ENCODE measurements around the gene KLHL17. TPM values are rescaled to one million over a fixed set of nuclear protein-coding genes. Genes with fewer than 3 reads are reported as not detected.

KLHL17 gene
- total and polyA plus RNA-seq, 4 donors, result 0.98 to 5.4 (median 2.1) TPM

DNA sequence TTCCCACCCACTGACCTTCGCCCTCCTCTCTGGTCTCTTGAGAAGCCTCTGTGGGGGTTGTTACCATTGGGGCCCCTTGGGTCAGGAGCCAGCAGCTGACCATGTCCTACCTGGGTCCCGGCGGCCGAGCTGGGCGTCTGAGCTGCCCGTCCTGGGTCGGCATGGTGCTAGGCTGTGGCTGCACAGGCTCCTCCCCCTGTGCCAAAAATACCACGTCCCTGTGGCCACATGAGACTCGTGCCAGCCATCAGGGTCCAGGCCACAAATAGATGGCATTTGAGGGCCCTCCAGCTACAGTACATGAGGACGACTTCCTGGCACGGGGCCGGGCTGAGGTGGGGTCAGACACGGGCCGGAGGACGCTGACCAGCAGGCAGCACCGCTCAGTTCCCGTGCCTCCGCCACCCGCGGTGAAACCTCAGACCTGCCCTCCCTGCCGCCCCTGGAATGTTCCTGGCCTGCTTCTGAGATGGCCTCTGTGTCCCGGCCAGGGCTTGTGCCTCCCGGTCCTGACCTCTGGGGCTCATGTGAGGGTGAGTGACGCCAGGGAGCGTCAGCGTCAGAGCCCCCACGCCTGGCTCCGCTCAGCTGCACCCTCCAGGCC lies 21.7 kb downstream of the KLHL17 start, which contains the start of gene PERM1:
Gene PERM1, minus strand, starts transcription at position 139 of the 604 bp plus-strand sequence. CDS start 1,064 bp downstream, outside the sequence.
- H3K27me3 ChIP-seq (ENCODE audit: control insufficient read depth in 4 of 4, insufficient read depth in 4 of 4, low read length in 3 of 4), result peaks cover 0 to 6% (median 2%) of the 10 kb centered on the region in 4 donors
- 51% methylated on average over 28 of the region's 28 CpGs for WGBS
- DNase-seq (ENCODE audit: low spot score), result no peak

DNA sequence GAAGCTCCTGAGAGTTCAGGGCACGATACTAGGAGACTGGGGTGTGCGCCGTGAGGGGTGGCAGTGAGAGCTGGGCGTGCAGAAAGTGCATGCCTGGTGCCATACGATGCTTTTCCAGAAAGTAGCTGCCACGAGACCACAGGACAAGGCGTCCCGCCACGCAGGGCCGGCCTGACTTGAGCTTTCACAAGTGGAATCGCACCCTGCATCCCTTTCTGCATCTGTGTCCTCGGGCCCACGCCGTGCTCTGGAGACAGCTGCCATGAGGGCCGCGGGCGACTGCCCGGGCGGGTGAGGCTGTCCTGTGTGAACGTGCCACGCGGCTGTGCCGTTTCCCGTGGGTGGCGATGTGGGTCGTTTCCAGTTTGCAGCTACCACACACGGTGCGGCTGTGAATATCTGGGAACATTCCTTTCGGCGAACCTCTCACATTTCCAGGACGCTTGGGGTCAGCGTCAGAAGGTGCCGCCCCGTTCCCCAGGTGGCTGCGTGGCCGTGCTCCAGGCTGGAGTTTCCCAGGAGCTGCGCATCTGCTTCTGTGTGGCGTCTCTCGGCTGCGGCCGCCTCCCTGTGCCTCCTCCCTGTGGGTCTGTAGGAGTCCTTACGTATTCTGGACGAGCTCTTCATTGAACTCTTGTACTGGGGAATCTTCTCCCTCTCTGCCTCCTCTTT lies 22.5 kb downstream of the KLHL17 start:
- DNase-seq (ENCODE audit: low spot score), result no peak
- TF ChIP-seq, protein P1, sequence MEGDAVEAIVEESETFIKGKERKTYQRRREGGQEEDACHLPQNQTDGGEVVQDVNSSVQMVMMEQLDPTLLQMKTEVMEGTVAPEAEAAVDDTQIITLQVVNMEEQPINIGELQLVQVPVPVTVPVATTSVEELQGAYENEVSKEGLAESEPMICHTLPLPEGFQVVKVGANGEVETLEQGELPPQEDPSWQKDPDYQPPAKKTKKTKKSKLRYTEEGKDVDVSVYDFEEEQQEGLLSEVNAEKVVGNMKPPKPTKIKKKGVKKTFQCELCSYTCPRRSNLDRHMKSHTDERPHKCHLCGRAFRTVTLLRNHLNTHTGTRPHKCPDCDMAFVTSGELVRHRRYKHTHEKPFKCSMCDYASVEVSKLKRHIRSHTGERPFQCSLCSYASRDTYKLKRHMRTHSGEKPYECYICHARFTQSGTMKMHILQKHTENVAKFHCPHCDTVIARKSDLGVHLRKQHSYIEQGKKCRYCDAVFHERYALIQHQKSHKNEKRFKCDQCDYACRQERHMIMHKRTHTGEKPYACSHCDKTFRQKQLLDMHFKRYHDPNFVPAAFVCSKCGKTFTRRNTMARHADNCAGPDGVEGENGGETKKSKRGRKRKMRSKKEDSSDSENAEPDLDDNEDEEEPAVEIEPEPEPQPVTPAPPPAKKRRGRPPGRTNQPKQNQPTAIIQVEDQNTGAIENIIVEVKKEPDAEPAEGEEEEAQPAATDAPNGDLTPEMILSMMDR (IDR thresholded peaks at IDR 0.05; ENCODE audit: low read depth, low read length, missing input control), result no peak
- no peak for TF ChIP-seq JUND (IDR thresholded peaks at IDR 0.05)
- no peak for TF ChIP-seq SP1 (IDR thresholded peaks at IDR 0.05)
- no peak for TF ChIP-seq RAD21 (IDR thresholded peaks at IDR 0.05)
- no peak for TF ChIP-seq NR2F2 (IDR thresholded peaks at IDR 0.05)
- TF ChIP-seq GABPA (IDR thresholded peaks at IDR 0.05 in 1 of 2, conservative IDR thresholded peaks at IDR 0.05 in 1 of 2), result no peak
- no peak for TF ChIP-seq YY1 (IDR thresholded peaks at IDR 0.05)
- no peak for TF ChIP-seq HNF4A (conservative IDR thresholded peaks at IDR 0.05)
- no peak for TF ChIP-seq HNF4G (IDR thresholded peaks at IDR 0.05)
- TF ChIP-seq, protein P2, sequence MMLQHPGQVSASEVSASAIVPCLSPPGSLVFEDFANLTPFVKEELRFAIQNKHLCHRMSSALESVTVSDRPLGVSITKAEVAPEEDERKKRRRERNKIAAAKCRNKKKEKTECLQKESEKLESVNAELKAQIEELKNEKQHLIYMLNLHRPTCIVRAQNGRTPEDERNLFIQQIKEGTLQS (IDR thresholded peaks at IDR 0.05), result no peak
- TF ChIP-seq, protein P3, sequence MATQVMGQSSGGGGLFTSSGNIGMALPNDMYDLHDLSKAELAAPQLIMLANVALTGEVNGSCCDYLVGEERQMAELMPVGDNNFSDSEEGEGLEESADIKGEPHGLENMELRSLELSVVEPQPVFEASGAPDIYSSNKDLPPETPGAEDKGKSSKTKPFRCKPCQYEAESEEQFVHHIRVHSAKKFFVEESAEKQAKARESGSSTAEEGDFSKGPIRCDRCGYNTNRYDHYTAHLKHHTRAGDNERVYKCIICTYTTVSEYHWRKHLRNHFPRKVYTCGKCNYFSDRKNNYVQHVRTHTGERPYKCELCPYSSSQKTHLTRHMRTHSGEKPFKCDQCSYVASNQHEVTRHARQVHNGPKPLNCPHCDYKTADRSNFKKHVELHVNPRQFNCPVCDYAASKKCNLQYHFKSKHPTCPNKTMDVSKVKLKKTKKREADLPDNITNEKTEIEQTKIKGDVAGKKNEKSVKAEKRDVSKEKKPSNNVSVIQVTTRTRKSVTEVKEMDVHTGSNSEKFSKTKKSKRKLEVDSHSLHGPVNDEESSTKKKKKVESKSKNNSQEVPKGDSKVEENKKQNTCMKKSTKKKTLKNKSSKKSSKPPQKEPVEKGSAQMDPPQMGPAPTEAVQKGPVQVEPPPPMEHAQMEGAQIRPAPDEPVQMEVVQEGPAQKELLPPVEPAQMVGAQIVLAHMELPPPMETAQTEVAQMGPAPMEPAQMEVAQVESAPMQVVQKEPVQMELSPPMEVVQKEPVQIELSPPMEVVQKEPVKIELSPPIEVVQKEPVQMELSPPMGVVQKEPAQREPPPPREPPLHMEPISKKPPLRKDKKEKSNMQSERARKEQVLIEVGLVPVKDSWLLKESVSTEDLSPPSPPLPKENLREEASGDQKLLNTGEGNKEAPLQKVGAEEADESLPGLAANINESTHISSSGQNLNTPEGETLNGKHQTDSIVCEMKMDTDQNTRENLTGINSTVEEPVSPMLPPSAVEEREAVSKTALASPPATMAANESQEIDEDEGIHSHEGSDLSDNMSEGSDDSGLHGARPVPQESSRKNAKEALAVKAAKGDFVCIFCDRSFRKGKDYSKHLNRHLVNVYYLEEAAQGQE (IDR thresholded peaks at IDR 0.05), result no peak
- TF ChIP-seq TAF1 (conservative IDR thresholded peaks at IDR 0.05), result no peak
- TF ChIP-seq FOXA1 (IDR thresholded peaks at IDR 0.05), result no peak
- TF ChIP-seq, protein P4, sequence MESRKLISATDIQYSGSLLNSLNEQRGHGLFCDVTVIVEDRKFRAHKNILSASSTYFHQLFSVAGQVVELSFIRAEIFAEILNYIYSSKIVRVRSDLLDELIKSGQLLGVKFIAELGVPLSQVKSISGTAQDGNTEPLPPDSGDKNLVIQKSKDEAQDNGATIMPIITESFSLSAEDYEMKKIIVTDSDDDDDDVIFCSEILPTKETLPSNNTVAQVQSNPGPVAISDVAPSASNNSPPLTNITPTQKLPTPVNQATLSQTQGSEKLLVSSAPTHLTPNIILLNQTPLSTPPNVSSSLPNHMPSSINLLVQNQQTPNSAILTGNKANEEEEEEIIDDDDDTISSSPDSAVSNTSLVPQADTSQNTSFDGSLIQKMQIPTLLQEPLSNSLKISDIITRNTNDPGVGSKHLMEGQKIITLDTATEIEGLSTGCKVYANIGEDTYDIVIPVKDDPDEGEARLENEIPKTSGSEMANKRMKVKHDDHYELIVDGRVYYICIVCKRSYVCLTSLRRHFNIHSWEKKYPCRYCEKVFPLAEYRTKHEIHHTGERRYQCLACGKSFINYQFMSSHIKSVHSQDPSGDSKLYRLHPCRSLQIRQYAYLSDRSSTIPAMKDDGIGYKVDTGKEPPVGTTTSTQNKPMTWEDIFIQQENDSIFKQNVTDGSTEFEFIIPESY (IDR thresholded peaks at IDR 0.05), result no peak
- TF ChIP-seq RXRA (IDR thresholded peaks at IDR 0.05), result no peak
- TF ChIP-seq EGR1 (IDR thresholded peaks at IDR 0.05; ENCODE audit: low read depth in 2 of 2), result no peak

More for the DNA sequence above, 21.7 kb downstream of the KLHL17 start, which contains the start of gene PERM1:
- TF ChIP-seq TAF1 (conservative IDR thresholded peaks at IDR 0.05) (no peak), FOXA1 (IDR thresholded peaks at IDR 0.05) (no peak), JUND (IDR thresholded peaks at IDR 0.05) (no peak), RXRA (IDR thresholded peaks at IDR 0.05) (no peak), NR2F2 (IDR thresholded peaks at IDR 0.05) (no peak), FOXA2 (IDR thresholded peaks at IDR 0.05) (no peak), HNF4G (IDR thresholded peaks at IDR 0.05) (no peak), HNF4A (conservative IDR thresholded peaks at IDR 0.05) (no peak), YY1 (IDR thresholded peaks at IDR 0.05) (no peak)
- TF ChIP-seq, protein P1 (IDR thresholded peaks at IDR 0.05; ENCODE audit: low read depth, low read length, missing input control), result no peak
- TF ChIP-seq, protein P2 (IDR thresholded peaks at IDR 0.05), result no peak
- H3K27ac ChIP-seq (ENCODE audit: low read depth in 1 of 2, low read length in 2 of 2), result no peak within 1 kb of the TSS
- no peaks in the 10 kb centered on the region for H3K9me3 ChIP-seq (ENCODE audit: control insufficient read depth in 4 of 4, low read length in 3 of 4)
- no peak within 1 kb of the TSS for H3K4me3 ChIP-seq (ENCODE audit: low read depth in 1 of 3, low read length in 3 of 3)
- H3K9ac ChIP-seq (ENCODE audit: low read depth in 1 of 2, low read length in 2 of 2), result no peak within 1 kb of the TSS
- peaks cover 0 to 2% (median 0%) of the 10 kb centered on the region in 4 donors for H3K4me1 ChIP-seq (ENCODE audit: control insufficient read depth in 4 of 4, insufficient read depth in 4 of 4, low read length in 3 of 4)
- H3K36me3 ChIP-seq (ENCODE audit: control insufficient read depth in 4 of 4, insufficient read depth in 3 of 4, low read depth in 1 of 4, low read length in 3 of 4), result no peaks in the 10 kb centered on the region

More for the DNA sequence above, 22.5 kb downstream of the KLHL17 start:
- peaks cover 0 to 2% (median 0%) of the 10 kb centered on the region in 4 donors for H3K4me1 ChIP-seq (ENCODE audit: control insufficient read depth in 4 of 4, insufficient read depth in 4 of 4, low read length in 3 of 4)
- WGBS, result 79% methylated on average over 43 of the region's 43 CpGs
- H3K9ac ChIP-seq (ENCODE audit: low read depth in 1 of 2, low read length in 2 of 2), result no peak overlapping the region
- no peaks in the 10 kb centered on the region for H3K9me3 ChIP-seq (ENCODE audit: control insufficient read depth in 4 of 4, low read length in 3 of 4)
- H3K27me3 ChIP-seq (ENCODE audit: control insufficient read depth in 4 of 4, insufficient read depth in 4 of 4, low read length in 3 of 4), result peaks cover 0 to 6% (median 2%) of the 10 kb centered on the region in 4 donors
- H3K4me3 ChIP-seq (ENCODE audit: low read depth in 1 of 3, low read length in 3 of 3), result no peak overlapping the region
- H3K27ac ChIP-seq (ENCODE audit: low read depth in 1 of 2, low read length in 2 of 2), result no peak overlapping the region
- no peaks in the 10 kb centered on the region for H3K36me3 ChIP-seq (ENCODE audit: control insufficient read depth in 4 of 4, insufficient read depth in 3 of 4, low read depth in 1 of 4, low read length in 3 of 4)
